HG03139 (cell line): ENCODE data around the gene PGBD1.

Experiments used
- ATAC-seq: cut with Tn5 transposase; IDR thresholded peaks from one replicate; pipeline ENCODE4 v1.9.1; 2021; ENCODE audit not compliant: unreplicated experiment

The PGBD1 gene

GRCh38 chr6:28281288-28282064 is at the start of gene PGBD1:
Gene PGBD1 (plus strand): TSS chr6:28281572. CDS start chr6:28283814, 2,242 bp downstream.
- ATAC-seq = peak; percentile 63

GRCh38 chr6:28232785-28233184 is 48.6 kb upstream of the PGBD1 start:
- ATAC-seq = no peak

- ATAC-seq = no peak
These were observed 45.4 kb upstream of the PGBD1 start for GRCh38 chr6:28235912-28236452.

GRCh38 chr6:28239636-28240035 is 41.7 kb upstream of the PGBD1 start:
- no peak for ATAC-seq

GRCh38 chr6:28240471-28240870 is 40.9 kb upstream of the PGBD1 start:
- no peak for ATAC-seq

GRCh38 chr6:28243946-28244345 is 37.4 kb upstream of the PGBD1 start:
- ATAC-seq = no peak

- ATAC-seq = no peak
These were observed 36.0 kb upstream of the PGBD1 start for GRCh38 chr6:28245206-28245941.

GRCh38 chr6:28248916-28249315 is 32.5 kb upstream of the PGBD1 start:
- no peak for ATAC-seq

- ATAC-seq = no peak
These were observed 30.6 kb upstream of the PGBD1 start for GRCh38 chr6:28250747-28251146.

GRCh38 chr6:28251661-28252008 is 29.7 kb upstream of the PGBD1 start:
- ATAC-seq = no peak

- no peak for ATAC-seq
These were observed 29.1 kb upstream of the PGBD1 start, which contains the start of gene ZKSCAN4 for GRCh38 chr6:28252009-28252975. Gene ZKSCAN4 (minus strand): TSS chr6:28252269. CDS start chr6:28251980, 289 bp downstream.

- ATAC-seq = no peak
These were observed 27.3 kb upstream of the PGBD1 start for GRCh38 chr6:28254121-28254519.

- no peak for ATAC-seq
These were observed 24.3 kb upstream of the PGBD1 start for GRCh38 chr6:28257042-28257441.

- no peak for ATAC-seq
These were observed 22.2 kb upstream of the PGBD1 start, which contains the start of gene NKAPL for GRCh38 chr6:28258877-28259777. Gene NKAPL (plus strand): TSS chr6:28259297. CDS start chr6:28259372, 75 bp downstream.

- no peak for ATAC-seq
These were observed 17.4 kb upstream of the PGBD1 start for GRCh38 chr6:28263922-28264321.

GRCh38 chr6:28264834-28265401 is 16.5 kb upstream of the PGBD1 start:
- ATAC-seq = no peak

- ATAC-seq = no peak
These were observed 14.8 kb upstream of the PGBD1 start for GRCh38 chr6:28266563-28266961.

- ATAC-seq = peak; percentile 78
These were observed 14.2 kb upstream of the PGBD1 start, which contains the start of gene ZSCAN26 for GRCh38 chr6:28266962-28267694. Gene ZSCAN26 (plus strand): TSS chr6:28267143. CDS start chr6:28271920, 4,777 bp downstream.

GRCh38 chr6:28267695-28268059 is 13.7 kb upstream of the PGBD1 start:
- ATAC-seq = no peak
